ENCODE measurements around the gene ETV7.
"Not testable (repeated sequence)": the region's sequence is repeated elsewhere in the genome, so short reads cannot be mapped to it uniquely, and the experiment has no call there.

Gene ETV7

DNA sequence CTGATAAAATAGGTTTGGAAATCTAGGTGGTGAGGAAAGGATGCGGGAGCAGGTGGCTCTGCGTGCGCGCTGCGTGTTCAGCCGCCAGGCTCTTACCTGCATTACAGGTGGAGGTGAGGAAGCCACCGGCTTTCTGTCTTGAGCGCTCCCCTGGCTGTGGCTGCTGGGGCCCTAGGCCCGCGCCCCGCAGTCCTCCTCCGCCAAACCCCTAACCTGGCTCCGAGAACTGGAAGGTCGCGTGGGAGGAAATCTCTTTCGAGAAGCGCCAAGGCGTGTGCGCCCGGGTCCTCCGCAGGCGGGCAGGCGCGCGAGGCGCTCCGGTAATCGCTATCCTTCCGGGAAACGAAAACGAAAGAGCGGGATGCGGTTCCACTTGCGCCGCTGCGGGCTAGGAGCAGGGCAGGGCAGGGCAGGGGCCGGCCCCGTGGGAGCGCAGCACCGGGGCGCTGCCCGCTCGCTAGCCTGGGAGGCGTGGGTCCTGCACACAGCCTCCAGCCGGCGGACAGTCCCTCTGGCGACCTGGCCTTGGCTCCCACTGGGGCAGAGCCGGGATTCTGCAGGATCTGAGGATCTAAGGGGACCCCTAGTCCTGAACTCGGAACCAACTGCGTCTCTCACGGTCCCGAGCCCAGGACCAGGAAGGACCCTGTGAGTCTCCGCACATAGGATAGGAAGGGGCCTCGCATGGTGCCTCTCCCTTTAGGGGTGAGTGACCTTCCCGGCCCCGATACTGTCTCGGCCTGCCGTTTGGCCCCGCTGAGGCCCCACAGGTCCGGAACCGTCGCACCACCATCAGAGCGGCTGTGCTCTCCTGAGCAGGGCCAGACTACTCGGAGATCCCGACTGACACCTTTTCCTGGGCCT lies at the start of gene ETV7:
TSS of gene ETV7 (minus strand) at position 230 of the 864 bp plus-strand sequence. CDS start at position 102, 128 bp downstream.
- peak; percentile 26 for DNase-seq (ENCODE audit: low read depth)

- peak; percentile 49 for DNase-seq (ENCODE audit: low read depth)
These were observed 49.0 kb upstream of the ETV7 start for GRCh38 chr6:36436466-36436865.

DNA sequence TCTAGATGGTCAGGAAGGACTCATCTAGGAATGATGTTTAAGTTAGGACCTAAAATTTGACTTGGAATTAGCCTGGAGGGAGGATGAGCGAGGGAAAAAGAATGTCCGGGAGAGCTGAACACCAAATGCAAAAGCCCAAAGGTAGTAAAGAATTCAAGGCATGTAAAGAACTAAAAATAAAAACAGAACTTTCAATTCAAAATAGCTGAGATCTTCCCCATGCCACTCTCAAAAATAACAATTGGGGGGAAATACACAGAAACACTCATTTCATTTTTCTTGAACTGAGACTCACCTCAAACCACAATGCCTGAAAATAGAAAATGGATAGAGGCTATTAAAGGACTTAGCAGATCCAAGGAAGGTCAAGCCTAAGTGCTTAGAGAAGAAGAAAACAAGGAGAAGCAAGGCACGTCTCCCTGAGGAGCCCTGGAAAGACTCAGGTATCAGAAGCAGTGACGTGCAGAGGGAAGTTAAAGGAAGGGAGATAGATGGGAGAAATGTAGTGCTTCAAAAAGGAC lies 44.7 kb upstream of the ETV7 start:
- peak; percentile 31 for DNase-seq (ENCODE audit: low read depth)

DNA sequence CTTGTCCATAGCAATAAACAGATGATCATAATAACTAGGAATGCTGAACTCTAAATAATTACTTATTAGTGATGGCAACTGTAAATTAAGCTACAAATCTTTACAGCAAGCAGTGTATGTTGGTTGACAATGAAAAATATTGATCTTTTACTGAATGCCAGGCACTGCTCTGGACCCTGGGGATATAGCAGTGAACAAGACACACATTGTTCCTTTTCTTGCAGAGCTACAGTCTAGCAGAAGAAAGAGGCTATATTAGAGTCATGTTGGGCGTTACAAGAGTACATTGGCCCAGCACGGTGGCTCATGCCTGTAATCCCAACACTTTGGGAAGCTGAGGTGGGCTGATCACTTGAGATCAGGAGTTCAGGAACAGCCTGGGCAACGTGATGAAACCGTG lies 43.7 kb upstream of the ETV7 start:
- no peak for DNase-seq (ENCODE audit: low read depth)

GRCh38 chr6:36430351-36430750 lies 42.9 kb upstream of the ETV7 start:
- peak; percentile 53 for DNase-seq (ENCODE audit: low read depth)

- no peak for DNase-seq (ENCODE audit: low read depth)
These were observed 41.4 kb upstream of the ETV7 start for GRCh38 chr6:36428911-36429310.

GRCh38 chr6:36426622-36427021 lies 39.2 kb upstream of the ETV7 start:
- DNase-seq (ENCODE audit: low read depth): no peak

DNA sequence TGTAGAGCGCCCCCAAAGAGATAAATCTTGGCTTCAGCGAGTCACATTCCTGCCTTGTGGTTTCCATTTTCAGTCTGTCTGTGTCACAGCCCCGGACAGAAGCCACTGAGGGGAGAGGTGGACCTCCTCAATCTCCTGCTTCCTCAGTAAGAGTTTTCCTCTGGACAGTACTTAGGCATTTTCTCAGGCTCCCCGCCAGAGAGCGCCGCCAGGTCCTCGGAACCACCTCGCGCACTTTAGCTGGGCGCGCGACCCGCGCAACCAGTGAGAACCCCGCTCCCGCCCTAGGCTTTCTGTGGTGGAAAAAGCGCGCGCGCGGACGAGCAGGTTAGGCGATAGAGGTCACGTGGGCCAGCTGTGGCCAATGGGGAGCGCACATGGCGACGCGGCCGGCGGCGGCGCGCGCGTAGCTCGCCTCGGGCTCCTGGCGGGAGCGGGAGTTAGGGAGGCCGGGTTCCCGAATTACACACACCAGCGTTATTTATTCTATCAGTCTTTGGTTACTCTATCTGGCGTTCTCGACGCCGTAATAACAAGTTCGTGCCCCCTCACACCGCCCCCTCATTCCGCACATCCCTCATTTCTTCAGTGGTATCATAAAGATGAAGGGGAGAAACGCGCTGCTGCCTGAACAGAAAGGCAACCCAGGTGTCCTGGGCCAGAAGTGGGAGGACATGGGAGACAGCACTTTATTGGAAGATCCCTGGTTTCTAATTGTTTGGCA lies 35.8 kb upstream of the ETV7 start:
- peak; percentile 99 for DNase-seq (ENCODE audit: low read depth)

DNA sequence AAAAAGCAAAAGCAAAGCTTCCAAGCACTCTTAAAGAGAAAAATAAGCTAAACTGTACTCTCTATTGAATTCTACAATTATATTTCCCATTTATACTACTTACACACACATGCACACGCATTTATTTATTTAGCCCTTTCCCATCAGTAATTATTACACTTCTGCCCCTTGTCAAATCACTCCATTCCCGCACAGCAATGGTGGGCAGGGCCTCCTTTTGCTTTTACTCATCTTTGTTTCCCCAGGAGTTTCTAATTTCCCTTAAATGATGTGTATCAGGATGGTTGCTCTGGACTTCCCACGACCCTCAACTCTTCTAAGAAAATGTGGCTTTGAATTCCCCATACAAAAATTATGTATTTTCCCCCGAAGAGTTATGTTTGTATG lies 35.2 kb upstream of the ETV7 start:
- no peak for DNase-seq (ENCODE audit: low read depth)

DNA sequence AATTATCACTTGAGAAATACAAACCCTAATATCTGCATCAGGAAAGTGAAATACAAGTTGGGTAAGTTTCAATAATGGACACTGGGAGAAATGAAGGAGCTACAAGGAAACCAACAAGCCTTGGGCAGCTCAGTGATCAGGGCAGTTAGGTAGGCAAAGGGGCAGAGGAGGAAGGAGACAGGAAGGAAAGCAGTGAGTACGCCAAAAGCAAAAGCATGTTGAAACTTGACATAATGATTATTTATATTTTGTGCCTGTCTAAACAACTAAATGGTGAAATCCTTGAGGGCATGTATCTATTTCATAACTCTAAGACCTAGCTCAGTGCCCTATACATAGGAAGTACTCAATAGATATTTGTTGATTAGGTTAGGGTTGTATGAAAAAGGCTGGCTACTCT lies 31.8 kb upstream of the ETV7 start:
- DNase-seq (ENCODE audit: low read depth): no peak

DNA sequence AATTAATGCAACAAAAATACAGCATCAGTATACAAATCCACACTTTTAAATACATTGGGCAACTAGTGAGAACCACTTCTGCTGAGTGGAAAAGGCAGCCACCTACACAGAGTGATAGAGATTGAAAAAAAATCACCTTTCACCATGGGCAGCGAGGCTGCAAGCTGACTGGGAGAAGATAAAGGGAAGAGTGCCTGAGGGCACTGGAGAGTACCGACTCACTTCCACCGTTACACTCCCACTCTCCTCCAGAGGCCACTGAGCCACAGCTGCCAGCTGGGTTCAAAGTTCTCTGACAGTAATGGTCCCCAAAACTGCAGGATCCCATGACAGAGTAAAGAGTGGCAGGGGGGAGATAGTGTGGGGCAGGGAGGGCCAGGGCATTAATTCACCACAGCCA lies 31.1 kb upstream of the ETV7 start:
- no peak for DNase-seq (ENCODE audit: low read depth)

- no peak for DNase-seq (ENCODE audit: low read depth)
These were observed 27.0 kb upstream of the ETV7 start for GRCh38 chr6:36414481-36414880.

GRCh38 chr6:36413489-36414480 lies 26.3 kb upstream of the ETV7 start:
- DNase-seq (ENCODE audit: low read depth): no peak

DNA sequence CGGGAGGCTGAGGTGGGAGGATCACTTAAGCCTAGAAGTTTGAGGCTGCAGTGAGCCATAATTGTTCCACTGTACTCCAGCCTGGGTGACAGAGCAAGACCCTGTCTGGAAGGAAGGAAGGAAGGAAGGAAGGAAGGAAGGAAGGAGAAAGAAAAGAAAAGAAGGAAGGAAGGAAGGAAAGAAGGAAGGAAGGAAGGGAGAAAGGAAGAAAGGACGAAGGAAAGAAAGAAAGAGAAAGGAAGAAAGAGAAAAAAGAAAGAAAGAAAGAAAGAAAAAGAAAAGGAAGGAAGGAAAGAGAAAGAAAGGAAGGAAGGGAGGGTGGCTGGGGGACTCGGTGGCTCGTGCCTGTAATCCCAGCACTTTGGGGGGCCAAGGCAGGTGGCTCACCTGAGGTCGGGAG lies 22.2 kb upstream of the ETV7 start:
- DNase-seq (ENCODE audit: low read depth): not testable (repeated sequence)

GRCh38 chr6:36404164-36404563 lies 16.7 kb upstream of the ETV7 start:
- DNase-seq (ENCODE audit: low read depth): no peak

GRCh38 chr6:36402481-36402880 lies 15.0 kb upstream of the ETV7 start:
- DNase-seq (ENCODE audit: low read depth): no peak

DNA sequence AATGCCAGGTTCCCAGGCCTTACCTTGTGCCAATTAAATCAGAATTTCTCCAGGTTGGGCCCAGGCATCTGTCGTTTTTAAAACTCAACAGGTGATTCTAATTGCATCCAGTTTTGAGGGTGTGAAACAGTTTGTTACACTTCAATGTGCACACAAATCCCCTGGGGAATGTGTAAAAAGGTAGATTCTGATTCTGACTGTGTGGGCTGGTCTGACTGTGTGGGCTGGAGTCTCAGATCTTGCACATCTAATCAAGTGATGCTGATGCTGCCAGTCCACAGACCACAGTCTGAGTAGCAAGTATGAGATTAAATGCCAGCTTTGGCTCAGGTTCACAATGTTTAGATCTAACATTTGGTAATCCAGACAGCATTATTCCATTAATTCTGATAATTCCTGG lies 12.5 kb upstream of the ETV7 start:
- DNase-seq (ENCODE audit: low read depth): no peak

DNA sequence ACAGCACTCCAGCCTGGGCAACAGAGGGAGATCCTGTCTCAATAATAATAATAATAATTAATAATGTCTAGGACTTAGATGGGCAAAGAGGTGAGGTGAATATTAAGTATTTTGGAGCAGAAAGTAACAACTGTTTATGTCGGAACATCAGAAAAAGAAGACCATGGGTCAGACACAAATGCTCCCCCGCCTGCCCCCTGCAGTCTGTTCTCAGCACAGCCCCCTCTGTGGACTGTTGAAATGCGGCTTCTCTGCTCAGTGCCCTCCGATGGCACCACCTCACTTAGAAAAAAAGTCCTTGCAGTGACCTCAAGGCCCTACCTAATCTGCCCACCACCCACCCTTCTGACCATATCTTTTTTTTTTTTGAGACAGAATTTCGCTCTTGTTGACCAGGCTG lies 5.2 kb upstream of the ETV7 start:
- no peak for DNase-seq (ENCODE audit: low read depth)

DNA sequence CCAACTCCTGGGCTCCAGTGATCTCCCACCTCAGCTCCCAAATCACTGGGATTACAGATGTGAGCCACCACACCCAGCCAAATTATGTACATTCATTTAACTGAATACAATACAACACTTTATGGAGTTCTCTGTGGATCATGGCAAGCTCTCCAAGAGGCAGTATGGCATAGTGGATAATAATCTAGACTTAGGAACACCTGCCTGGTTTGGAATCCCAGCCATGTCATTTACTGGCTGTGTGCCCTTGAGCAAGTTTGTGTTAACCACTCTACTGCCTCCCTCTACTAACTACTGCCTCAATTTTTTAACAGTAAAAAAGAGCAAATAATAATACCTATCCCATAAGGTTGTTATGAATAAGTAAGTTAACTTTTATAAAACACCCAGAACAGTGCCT lies 1.9 kb upstream of the ETV7 start:
- DNase-seq (ENCODE audit: low read depth): no peak

- DNase-seq (ENCODE audit: low read depth): peak; percentile 59
These were observed 702 bp downstream of the ETV7 start for GRCh38 chr6:36386495-36387439.

DNA sequence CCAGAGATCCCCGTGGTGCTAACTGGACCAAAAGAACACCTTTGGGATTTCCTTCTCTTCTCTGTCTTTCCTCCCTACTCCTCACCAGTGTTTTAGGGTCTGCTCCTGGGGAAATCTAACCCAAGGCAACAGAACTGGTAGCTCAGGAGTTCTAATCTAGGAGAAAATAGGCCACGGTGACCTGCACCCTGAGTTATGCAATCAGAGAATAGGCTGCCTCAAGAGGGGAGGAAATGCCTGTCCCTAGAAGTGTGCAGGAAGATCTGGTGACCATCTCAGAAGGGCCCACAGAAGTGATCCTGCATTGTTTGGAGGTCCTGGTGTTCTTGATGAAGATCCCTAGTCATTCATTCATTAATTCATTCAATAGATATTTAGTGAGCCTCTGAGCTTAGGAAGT lies 3.4 kb downstream of the ETV7 start:
- DNase-seq (ENCODE audit: low read depth): no peak
